Measurements from ENCODE around the gene RPUSD1.
"Not testable (repeated sequence)": the region's sequence is repeated elsewhere in the genome, so short reads cannot be mapped to it uniquely, and the experiment has no call there.

Gene RPUSD1

GRCh38 chr16:824601-825000 is 36.4 kb upstream of the RPUSD1 start:
- no peak overlapping the region for H3K4me3 ChIP-seq (ENCODE audit: control insufficient read depth in 1 of 7, extremely low read depth in 1 of 7, insufficient read depth in 4 of 7, low read depth in 2 of 7, low read length in 6 of 7)
- CTCF ChIA-PET = no interaction called here
- WGBS (ENCODE audit: insufficient coverage) = 97% methylated on average over 24 of the region's 25 CpGs
- no peak overlapping the region for H3K27ac ChIP-seq (ENCODE audit: insufficient read depth in 1 of 2, low read depth in 1 of 2, low read length in 2 of 2, poor library complexity in 1 of 2, severe bottlenecking in 2 of 2)
- peaks cover 3 to 19% (median 5%) of the 10 kb centered on the region in 4 experiments for H3K4me1 ChIP-seq (ENCODE audit: control extremely low read depth in 1 of 4, control insufficient read depth in 4 of 4, insufficient read depth in 4 of 4, low read length in 3 of 4)
- no peak for DNase-seq
- POLR2A ChIA-PET = no interaction called here
- no peaks in the 10 kb centered on the region for H3K9me3 ChIP-seq (ENCODE audit: control extremely low read depth in 1 of 5, control insufficient read depth in 4 of 5, insufficient read depth in 2 of 5, low read depth in 1 of 5, low read length in 4 of 5)
- H3K36me3 ChIP-seq (ENCODE audit: control insufficient read depth in 4 of 4, insufficient read depth in 4 of 4, low read length in 3 of 4) = no peaks in the 10 kb centered on the region
- H3K27me3 ChIP-seq (replicated peaks in 2 of 5; ENCODE audit: control insufficient read depth in 4 of 5, insufficient read depth in 5 of 5, low read length in 4 of 5) = peaks cover 0 to 20% (median 0%) of the 10 kb centered on the region in 5 experiments

GRCh38 chr16:824194-824593 is 36.0 kb upstream of the RPUSD1 start:
- ChIA-PET CTCF (no interaction called here), POLR2A (no interaction called here)
- DNase-seq = no peak
- no peaks in the 10 kb centered on the region for H3K36me3 ChIP-seq (ENCODE audit: control insufficient read depth in 4 of 4, insufficient read depth in 4 of 4, low read length in 3 of 4)
- no peak overlapping the region for H3K27ac ChIP-seq (ENCODE audit: insufficient read depth in 1 of 2, low read depth in 1 of 2, low read length in 2 of 2, poor library complexity in 1 of 2, severe bottlenecking in 2 of 2)
- 93% methylated on average over 22 of the region's 22 CpGs for WGBS (ENCODE audit: insufficient coverage)
- no peaks in the 10 kb centered on the region for H3K9me3 ChIP-seq (ENCODE audit: control extremely low read depth in 1 of 5, control insufficient read depth in 4 of 5, insufficient read depth in 2 of 5, low read depth in 1 of 5, low read length in 4 of 5)
- H3K4me3 ChIP-seq (ENCODE audit: control insufficient read depth in 1 of 7, extremely low read depth in 1 of 7, insufficient read depth in 4 of 7, low read depth in 2 of 7, low read length in 6 of 7) = no peak overlapping the region
- peaks cover 3 to 23% (median 9%) of the 10 kb centered on the region in 4 experiments for H3K4me1 ChIP-seq (ENCODE audit: control extremely low read depth in 1 of 4, control insufficient read depth in 4 of 4, insufficient read depth in 4 of 4, low read length in 3 of 4)
- H3K27me3 ChIP-seq (replicated peaks in 2 of 5; ENCODE audit: control insufficient read depth in 4 of 5, insufficient read depth in 5 of 5, low read length in 4 of 5) = peaks cover 0 to 20% (median 0%) of the 10 kb centered on the region in 5 experiments

- CTCF ChIA-PET = no interaction called here
- POLR2A ChIA-PET = no interaction called here
- no peak overlapping the region for H3K4me3 ChIP-seq (ENCODE audit: control insufficient read depth in 1 of 7, extremely low read depth in 1 of 7, insufficient read depth in 4 of 7, low read depth in 2 of 7, low read length in 6 of 7)
- H3K4me1 ChIP-seq (ENCODE audit: control extremely low read depth in 1 of 4, control insufficient read depth in 4 of 4, insufficient read depth in 4 of 4, low read length in 3 of 4) = peaks cover 7 to 28% (median 11%) of the 10 kb centered on the region in 4 experiments
- no peaks in the 10 kb centered on the region for H3K36me3 ChIP-seq (ENCODE audit: control insufficient read depth in 4 of 4, insufficient read depth in 4 of 4, low read length in 3 of 4)
- peaks cover 0 to 3% (median 0%) of the 10 kb centered on the region in 5 experiments for H3K9me3 ChIP-seq (ENCODE audit: control extremely low read depth in 1 of 5, control insufficient read depth in 4 of 5, insufficient read depth in 2 of 5, low read depth in 1 of 5, low read length in 4 of 5)
- WGBS (ENCODE audit: insufficient coverage) = 100% methylated on average over 3 of the region's 9 CpGs
- H3K27me3 ChIP-seq (replicated peaks in 2 of 5; ENCODE audit: control insufficient read depth in 4 of 5, insufficient read depth in 5 of 5, low read length in 4 of 5) = peaks cover 0 to 30% (median 2%) of the 10 kb centered on the region in 5 experiments
- H3K27ac ChIP-seq (ENCODE audit: insufficient read depth in 1 of 2, low read depth in 1 of 2, low read length in 2 of 2, poor library complexity in 1 of 2, severe bottlenecking in 2 of 2) = no peak overlapping the region
- DNase-seq = no peak
Observed at GRCh38 chr16:822909-823297, 34.7 kb upstream of the RPUSD1 start.

- CTCF ChIA-PET = interaction anchor here (0.6 kb wide), 1 partner anchor 66 kb away, joined by 3 read pairs; no protein-coding TSS in a partner anchor
- Histone ChIP-seq H3K4me3 (ENCODE audit: control insufficient read depth in 1 of 7, extremely low read depth in 1 of 7, insufficient read depth in 4 of 7, low read depth in 2 of 7, low read length in 6 of 7) (no peak overlapping the region), H3K27ac (ENCODE audit: insufficient read depth in 1 of 2, low read depth in 1 of 2, low read length in 2 of 2, poor library complexity in 1 of 2, severe bottlenecking in 2 of 2) (no peak overlapping the region), H3K27me3 (replicated peaks in 2 of 5; ENCODE audit: control insufficient read depth in 4 of 5, insufficient read depth in 5 of 5, low read length in 4 of 5) (peaks cover 0 to 35% (median 4%) of the 10 kb centered on the region in 5 experiments), H3K9me3 (ENCODE audit: control extremely low read depth in 1 of 5, control insufficient read depth in 4 of 5, insufficient read depth in 2 of 5, low read depth in 1 of 5, low read length in 4 of 5) (peaks cover 0 to 3% (median 0%) of the 10 kb centered on the region in 5 experiments), H3K36me3 (ENCODE audit: control insufficient read depth in 4 of 4, insufficient read depth in 4 of 4, low read length in 3 of 4) (no peaks in the 10 kb centered on the region), H3K4me1 (ENCODE audit: control extremely low read depth in 1 of 4, control insufficient read depth in 4 of 4, insufficient read depth in 4 of 4, low read length in 3 of 4) (peaks cover 7 to 28% (median 14%) of the 10 kb centered on the region in 4 experiments)
- DNase-seq = no peak
- POLR2A ChIA-PET = no interaction called here
- WGBS (ENCODE audit: insufficient coverage) = 95% methylated on average over 21 of the region's 21 CpGs
Observed at GRCh38 chr16:822174-822908, 34.2 kb upstream of the RPUSD1 start.

- Histone ChIP-seq H3K27me3 (replicated peaks in 2 of 5; ENCODE audit: control insufficient read depth in 4 of 5, insufficient read depth in 5 of 5, low read length in 4 of 5) (peaks cover 0 to 41% (median 4%) of the 10 kb centered on the region in 5 experiments), H3K9me3 (ENCODE audit: control extremely low read depth in 1 of 5, control insufficient read depth in 4 of 5, insufficient read depth in 2 of 5, low read depth in 1 of 5, low read length in 4 of 5) (peaks cover 0 to 3% (median 0%) of the 10 kb centered on the region in 5 experiments), H3K36me3 (ENCODE audit: control insufficient read depth in 4 of 4, insufficient read depth in 4 of 4, low read length in 3 of 4) (no peaks in the 10 kb centered on the region), H3K27ac (ENCODE audit: insufficient read depth in 1 of 2, low read depth in 1 of 2, low read length in 2 of 2, poor library complexity in 1 of 2, severe bottlenecking in 2 of 2) (no peak overlapping the region), H3K4me3 (ENCODE audit: control insufficient read depth in 1 of 7, extremely low read depth in 1 of 7, insufficient read depth in 4 of 7, low read depth in 2 of 7, low read length in 6 of 7) (no peak overlapping the region), H3K4me1 (ENCODE audit: control extremely low read depth in 1 of 4, control insufficient read depth in 4 of 4, insufficient read depth in 4 of 4, low read length in 3 of 4) (peaks cover 7 to 28% (median 15%) of the 10 kb centered on the region in 4 experiments)
- ChIA-PET POLR2A (no interaction called here), CTCF (interaction anchor here (0.6 kb wide), 1 partner anchor 66 kb away, joined by 3 read pairs; no protein-coding TSS in a partner anchor)
- 89% methylated on average over 8 of the region's 13 CpGs for WGBS (ENCODE audit: insufficient coverage)
- DNase-seq = no peak
Observed at GRCh38 chr16:821751-822150, 33.6 kb upstream of the RPUSD1 start.

- peaks cover 0 to 51% (median 4%) of the 10 kb centered on the region in 5 experiments for H3K27me3 ChIP-seq (replicated peaks in 2 of 5; ENCODE audit: control insufficient read depth in 4 of 5, insufficient read depth in 5 of 5, low read length in 4 of 5)
- peaks cover 7 to 28% (median 15%) of the 10 kb centered on the region in 4 experiments for H3K4me1 ChIP-seq (ENCODE audit: control extremely low read depth in 1 of 4, control insufficient read depth in 4 of 4, insufficient read depth in 4 of 4, low read length in 3 of 4)
- no peak overlapping the region for H3K27ac ChIP-seq (ENCODE audit: insufficient read depth in 1 of 2, low read depth in 1 of 2, low read length in 2 of 2, poor library complexity in 1 of 2, severe bottlenecking in 2 of 2)
- peaks cover 0 to 3% (median 0%) of the 10 kb centered on the region in 5 experiments for H3K9me3 ChIP-seq (ENCODE audit: control extremely low read depth in 1 of 5, control insufficient read depth in 4 of 5, insufficient read depth in 2 of 5, low read depth in 1 of 5, low read length in 4 of 5)
- no peak overlapping the region for H3K4me3 ChIP-seq (ENCODE audit: control insufficient read depth in 1 of 7, extremely low read depth in 1 of 7, insufficient read depth in 4 of 7, low read depth in 2 of 7, low read length in 6 of 7)
- ChIA-PET CTCF (no interaction called here), POLR2A (no interaction called here)
- no peak for DNase-seq
- H3K36me3 ChIP-seq (ENCODE audit: control insufficient read depth in 4 of 4, insufficient read depth in 4 of 4, low read length in 3 of 4) = no peaks in the 10 kb centered on the region
- 92% methylated on average over 11 of the region's 12 CpGs for WGBS (ENCODE audit: insufficient coverage)
Observed at GRCh38 chr16:820748-821147, 32.6 kb upstream of the RPUSD1 start.

GRCh38 chr16:820044-820408 is 31.8 kb upstream of the RPUSD1 start:
- DNase-seq; H3K36me3 ChIP-seq (ENCODE audit: control insufficient read depth in 4 of 4, insufficient read depth in 4 of 4, low read length in 3 of 4); H3K27ac ChIP-seq (ENCODE audit: insufficient read depth in 1 of 2, low read depth in 1 of 2, low read length in 2 of 2, poor library complexity in 1 of 2, severe bottlenecking in 2 of 2); H3K9me3 ChIP-seq (ENCODE audit: control extremely low read depth in 1 of 5, control insufficient read depth in 4 of 5, insufficient read depth in 2 of 5, low read depth in 1 of 5, low read length in 4 of 5); POLR2A ChIA-PET: not testable (repeated sequence)
- CTCF ChIA-PET = interaction anchor here (1.5 kb wide), 1 partner anchor 283 kb away, joined by 4 read pairs; no protein-coding TSS in a partner anchor
- Histone ChIP-seq H3K4me1 (ENCODE audit: control extremely low read depth in 1 of 4, control insufficient read depth in 4 of 4, insufficient read depth in 4 of 4, low read length in 3 of 4) (peaks cover 7 to 24% (median 15%) of the 10 kb centered on the region in 4 experiments), H3K27me3 (replicated peaks in 2 of 5; ENCODE audit: control insufficient read depth in 4 of 5, insufficient read depth in 5 of 5, low read length in 4 of 5) (peaks cover 0 to 47% (median 4%) of the 10 kb centered on the region in 5 experiments), H3K4me3 (ENCODE audit: control insufficient read depth in 1 of 7, extremely low read depth in 1 of 7, insufficient read depth in 4 of 7, low read depth in 2 of 7, low read length in 6 of 7) (peak overlapping the region in 2 of 7 experiments; percentile 34 to 56)
- WGBS (ENCODE audit: insufficient coverage) = 35% methylated on average over 8 of the region's 10 CpGs

Measured in common myeloid progenitor, CD34-positive (primary cell).